Measurements from ENCODE around the gene EIF4E1B.

DNA sequence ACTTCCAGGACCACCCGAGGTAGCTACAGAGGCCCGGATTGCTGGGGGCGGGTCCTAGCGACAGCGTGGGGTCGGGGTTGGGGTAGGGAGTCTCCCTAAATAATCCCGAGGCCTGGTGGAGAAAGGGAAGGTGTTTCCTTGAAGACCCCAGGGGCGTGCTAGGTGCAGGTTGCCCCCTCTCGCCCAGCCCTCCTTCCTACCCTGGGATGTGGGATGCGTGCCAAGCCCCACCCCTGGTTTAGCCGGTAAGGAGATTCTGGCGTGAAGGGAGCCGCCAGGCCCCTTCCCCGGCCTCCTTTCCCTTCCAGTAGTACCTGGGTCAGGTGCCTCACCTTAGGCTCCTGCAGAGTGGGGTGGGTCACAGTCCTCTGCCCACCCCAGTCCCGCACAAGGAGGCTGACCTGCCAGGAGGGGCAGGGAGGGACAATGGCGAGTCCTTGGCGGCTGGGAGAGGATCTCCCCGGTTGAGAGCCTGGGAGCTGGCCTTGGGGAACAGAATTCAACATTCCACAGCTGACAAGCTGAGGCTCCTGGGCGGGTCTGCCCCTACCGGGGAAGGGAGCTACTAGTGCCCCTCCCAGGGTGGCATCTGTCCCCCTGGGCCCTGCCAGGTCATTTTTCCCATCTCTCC lies 17.5 kb downstream of the EIF4E1B start:
- TF ChIP-seq POLR2A (IDR thresholded peaks at IDR 0.05) (no peak), POLR2AphosphoS5 (IDR thresholded peaks at IDR 0.05) (no peak)
- TF ChIP-seq, protein P1, sequence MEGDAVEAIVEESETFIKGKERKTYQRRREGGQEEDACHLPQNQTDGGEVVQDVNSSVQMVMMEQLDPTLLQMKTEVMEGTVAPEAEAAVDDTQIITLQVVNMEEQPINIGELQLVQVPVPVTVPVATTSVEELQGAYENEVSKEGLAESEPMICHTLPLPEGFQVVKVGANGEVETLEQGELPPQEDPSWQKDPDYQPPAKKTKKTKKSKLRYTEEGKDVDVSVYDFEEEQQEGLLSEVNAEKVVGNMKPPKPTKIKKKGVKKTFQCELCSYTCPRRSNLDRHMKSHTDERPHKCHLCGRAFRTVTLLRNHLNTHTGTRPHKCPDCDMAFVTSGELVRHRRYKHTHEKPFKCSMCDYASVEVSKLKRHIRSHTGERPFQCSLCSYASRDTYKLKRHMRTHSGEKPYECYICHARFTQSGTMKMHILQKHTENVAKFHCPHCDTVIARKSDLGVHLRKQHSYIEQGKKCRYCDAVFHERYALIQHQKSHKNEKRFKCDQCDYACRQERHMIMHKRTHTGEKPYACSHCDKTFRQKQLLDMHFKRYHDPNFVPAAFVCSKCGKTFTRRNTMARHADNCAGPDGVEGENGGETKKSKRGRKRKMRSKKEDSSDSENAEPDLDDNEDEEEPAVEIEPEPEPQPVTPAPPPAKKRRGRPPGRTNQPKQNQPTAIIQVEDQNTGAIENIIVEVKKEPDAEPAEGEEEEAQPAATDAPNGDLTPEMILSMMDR (IDR thresholded peaks at IDR 0.05) = no peak
